CD14-positive monocyte (primary cell): ENCODE measurements around the gene LEPR. TPM values are rescaled to one million over a fixed set of nuclear protein-coding genes. Genes with fewer than 3 reads are reported as not detected.

ENCODE experiments used
- DNase-seq, 3 donors: peaks; one replicate each; pipeline ENCODE4 v3.0.0-alpha.2; 2011 to 2022
- H2AFZ ChIP-seq: 2 replicates; pipeline ENCODE4 v1.6.0; 2012; ENCODE audit warnings: mild to moderate bottlenecking, low read depth, low read length, inconsistent platforms; ENCODE audit not compliant: insufficient read depth, poor library complexity, severe bottlenecking
- H3K27ac ChIP-seq, 2 donors: 1 replicate in 1 of 2; 2 replicates in 1 of 2; pipeline ENCODE4 v1.5.1; 2012 to 2013; ENCODE audit warnings: low read length in 2 of 2, control low read depth in 1 of 2, inconsistent platforms in 1 of 2, low read depth in 1 of 2, mild to moderate bottlenecking in 1 of 2
- H3K27me3 ChIP-seq, 2 donors: one replicate each; pipeline versions ENCODE4 v1.6.0 to v1.6.1; 2011 to 2013; ENCODE audit warnings: low read length in 2 of 2; ENCODE audit not compliant: control insufficient read depth in 2 of 2, insufficient read depth in 2 of 2
- H3K36me3 ChIP-seq, 2 donors: replicated peaks in 1 of 2; 1 replicate in 1 of 2; 2 replicates in 1 of 2; pipeline versions ENCODE4 v1.5.1 to v1.6.1; 2012 to 2013; ENCODE audit warnings: low read length in 2 of 2, control low read depth in 1 of 2, inconsistent platforms in 1 of 2, mild to moderate bottlenecking in 1 of 2; ENCODE audit not compliant: insufficient read depth in 2 of 2, control insufficient read depth in 1 of 2
- H3K4me1 ChIP-seq, 2 donors: 1 replicate in 1 of 2; 2 replicates in 1 of 2; pipeline versions ENCODE4 v1.5.1 to v1.6.1; 2012 to 2013; ENCODE audit warnings: low read length in 2 of 2, control low read depth in 1 of 2, inconsistent platforms in 1 of 2, mild to moderate bottlenecking in 1 of 2, moderate library complexity in 1 of 2; ENCODE audit not compliant: insufficient read depth in 2 of 2, control insufficient read depth in 1 of 2
- H3K4me2 ChIP-seq: replicated peaks from 2 replicates; pipeline ENCODE3; 2012; ENCODE audit warnings: low read length, moderate library complexity, mild to moderate bottlenecking; ENCODE audit not compliant: poor library complexity, severe bottlenecking; ENCODE audit errors: extremely low read depth
- H3K4me3 ChIP-seq, 3 experiments: fragments of 200-600 bp in 1 of 3; sonication (generic) in 1 of 3; replicated peaks in 1 of 3; 1 replicate in 2 of 3; 2 replicates in 1 of 3; pipeline ENCODE4 v1.5.1; 2011 to 2013; ENCODE audit warnings: low read length in 3 of 3, mild to moderate bottlenecking in 3 of 3, control low read depth in 2 of 3, low read depth in 2 of 3, inconsistent platforms in 1 of 3, moderate library complexity in 1 of 3
- H3K79me2 ChIP-seq: 2 replicates; pipeline ENCODE4 v1.6.0; 2012; ENCODE audit warnings: mild to moderate bottlenecking, control low read depth, inconsistent platforms, low read length, moderate library complexity; ENCODE audit not compliant: insufficient read depth
- H3K9ac ChIP-seq: 2 replicates; pipeline ENCODE4 v1.6.0; 2017; ENCODE audit warnings: low read length, mild to moderate bottlenecking; ENCODE audit not compliant: insufficient read depth, poor library complexity, severe bottlenecking
- H3K9me3 ChIP-seq, 2 donors: replicated peaks in 1 of 2; 1 replicate in 1 of 2; 2 replicates in 1 of 2; pipeline versions ENCODE4 v1.5.1 to v1.6.1; 2012 to 2013; ENCODE audit warnings: low read length in 2 of 2, control low read depth in 1 of 2; ENCODE audit not compliant: control insufficient read depth in 1 of 2, insufficient read depth in 1 of 2
- H4K20me1 ChIP-seq: 2 replicates; pipeline ENCODE4 v1.6.0; 2012; ENCODE audit warnings: mild to moderate bottlenecking, low read length, control low read depth, moderate library complexity; ENCODE audit not compliant: insufficient read depth
- H3K27ac Mint-ChIP-seq, 7 donors: one replicate each; pipeline ENCODE4 v1.8.0; 2020; ENCODE audit warnings: mild to moderate bottlenecking in 7 of 7, mixed read lengths in 7 of 7, moderate library complexity in 6 of 7, inconsistent platforms in 2 of 7
- H3K27me3 Mint-ChIP-seq, 3 donors: one replicate each; pipeline ENCODE4 v1.8.0; 2021 to 2022; ENCODE audit warnings: low read depth in 3 of 3, mild to moderate bottlenecking in 3 of 3, mixed read lengths in 3 of 3, moderate library complexity in 3 of 3, inconsistent platforms in 1 of 3
- H3K36me3 Mint-ChIP-seq, 2 donors: one replicate each; pipeline ENCODE4 v1.8.0; 2020; ENCODE audit warnings: mixed read lengths in 2 of 2, inconsistent platforms in 1 of 2, mild to moderate bottlenecking in 1 of 2
- H3K4me1 Mint-ChIP-seq: one replicate; pipeline ENCODE4 v1.8.0; 2020; ENCODE audit warnings: mild to moderate bottlenecking, mixed read lengths
- H3K4me3 Mint-ChIP-seq, 2 donors: one replicate each; pipeline ENCODE4 v1.8.0; 2020; ENCODE audit warnings: mild to moderate bottlenecking in 2 of 2, mixed read lengths in 2 of 2, moderate library complexity in 1 of 2
- H3K9me3 Mint-ChIP-seq, 7 donors: one replicate each; pipeline ENCODE4 v1.8.0; 2020 to 2022; ENCODE audit warnings: mixed read lengths in 7 of 7, mild to moderate bottlenecking in 6 of 7, moderate library complexity in 6 of 7, inconsistent platforms in 2 of 7
- WGBS: methylation state at CpG from one replicate; pipeline ENCODE4 v1.1.5; 2013; ENCODE audit warnings: missing lambda C conversion rate; ENCODE audit not compliant: insufficient coverage; 5-methylcytosine and 5-hydroxymethylcytosine counted together
- intact Hi-C, 2 donors: fragments of 100-400 bp; cut with micrococcal nuclease; formaldehyde crosslinking; loops; one replicate each; pipeline versions ENCODE4 v1.15.0 to v1.15.1; 2023
- polyA plus RNA-seq, 3 donors: library from polyadenylated mRNA; depleted of rRNA in 1 of 3; unstranded in 2 of 3; stranded (reverse) in 1 of 3; fragments of 300-500 nt in 2 of 3; fragments of >200 nt in 1 of 3; fragmentation: Illumina TruSeq in 2 of 3; gene quantifications; 1 replicate in 2 of 3; 2 replicates in 1 of 3; pipeline ENCODE4 v1.2.3, GENCODE V29; 2012 to 2021
- TF ChIP-seq, protein P1 (sequence below): fragments of 200-600 bp; IDR thresholded peaks from one replicate; pipeline ENCODE4 v1.8.0; 2022; ENCODE audit warnings: antibody characterized with exemption, mild to moderate bottlenecking

LEPR gene
- polyA plus RNA-seq, 3 donors, result 0.85 to 3.0 (median 1.0) TPM

DNA sequence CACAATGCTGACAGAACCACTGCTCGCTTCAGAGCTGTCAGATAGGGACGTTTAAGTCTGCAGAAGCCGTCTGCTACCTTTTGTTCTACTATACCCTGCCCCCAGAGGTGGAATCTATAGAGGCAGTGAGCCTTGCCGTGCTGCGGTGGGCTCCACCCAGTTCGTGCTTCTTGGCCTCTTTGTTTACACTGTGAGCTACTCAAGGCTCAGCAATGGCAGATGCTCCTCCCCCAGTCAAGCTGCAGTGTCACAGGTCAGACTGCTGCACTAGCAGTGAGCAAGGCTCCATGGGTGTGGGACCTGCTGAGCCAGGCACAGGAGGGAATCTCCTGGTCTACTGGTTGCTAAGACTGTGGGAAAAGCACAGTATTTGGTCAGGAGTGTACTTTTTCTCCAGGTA, 47.1 kb downstream of the LEPR start:
- intact Hi-C loops, result no loop called here

DNA sequence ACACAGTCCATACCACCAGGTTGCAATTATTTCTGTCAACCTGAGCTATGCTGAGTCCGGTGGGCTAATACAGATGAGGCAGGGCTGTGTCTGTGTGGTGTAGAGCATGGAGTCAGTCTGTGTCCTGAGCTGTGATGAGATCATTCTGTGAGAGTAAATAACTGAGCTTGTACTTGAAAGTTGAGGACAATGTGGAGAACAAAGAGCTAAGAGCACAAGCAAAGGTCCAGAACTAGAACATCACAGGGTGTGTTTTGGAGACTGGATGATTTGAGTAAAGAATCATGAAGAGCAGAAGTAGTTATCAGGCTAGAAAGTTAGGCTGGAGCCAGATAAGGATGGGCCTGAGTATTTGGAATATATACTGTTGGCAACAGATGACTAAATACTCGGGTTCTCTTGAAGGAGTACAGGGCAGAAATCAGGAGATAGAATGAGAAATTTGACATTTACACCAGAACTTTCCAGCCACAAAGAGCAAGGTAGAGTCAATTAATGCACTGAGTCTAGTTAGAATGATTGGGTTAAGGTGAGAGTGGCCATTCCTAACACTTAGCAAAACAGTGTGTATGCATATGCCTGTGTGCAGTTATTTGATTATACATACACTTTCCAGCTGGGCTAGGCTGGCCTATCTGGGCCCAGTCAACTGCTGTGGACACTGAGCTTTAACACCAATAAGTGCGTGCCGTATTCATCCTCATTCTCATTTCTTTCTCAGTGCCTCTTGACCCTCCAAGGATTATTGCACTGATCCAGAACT, 48.8 kb downstream of the LEPR start:
- intact Hi-C loops, result no loop called here
- Histone ChIP-seq H3K27me3 (no peaks in the 10 kb centered on the region), H4K20me1 (no peaks in the 10 kb centered on the region), H2AFZ (no peak overlapping the region), H3K27ac (no peak overlapping the region), H3K36me3 (no peaks in the 10 kb centered on the region), H3K4me2 (no peak overlapping the region), H3K9ac (no peak overlapping the region), H3K79me2 (no peaks in the 10 kb centered on the region), H3K4me1 (no peaks in the 10 kb centered on the region), H3K4me3 (no peak overlapping the region), H3K9me3 (no peaks in the 10 kb centered on the region)
- TF ChIP-seq, protein P1, sequence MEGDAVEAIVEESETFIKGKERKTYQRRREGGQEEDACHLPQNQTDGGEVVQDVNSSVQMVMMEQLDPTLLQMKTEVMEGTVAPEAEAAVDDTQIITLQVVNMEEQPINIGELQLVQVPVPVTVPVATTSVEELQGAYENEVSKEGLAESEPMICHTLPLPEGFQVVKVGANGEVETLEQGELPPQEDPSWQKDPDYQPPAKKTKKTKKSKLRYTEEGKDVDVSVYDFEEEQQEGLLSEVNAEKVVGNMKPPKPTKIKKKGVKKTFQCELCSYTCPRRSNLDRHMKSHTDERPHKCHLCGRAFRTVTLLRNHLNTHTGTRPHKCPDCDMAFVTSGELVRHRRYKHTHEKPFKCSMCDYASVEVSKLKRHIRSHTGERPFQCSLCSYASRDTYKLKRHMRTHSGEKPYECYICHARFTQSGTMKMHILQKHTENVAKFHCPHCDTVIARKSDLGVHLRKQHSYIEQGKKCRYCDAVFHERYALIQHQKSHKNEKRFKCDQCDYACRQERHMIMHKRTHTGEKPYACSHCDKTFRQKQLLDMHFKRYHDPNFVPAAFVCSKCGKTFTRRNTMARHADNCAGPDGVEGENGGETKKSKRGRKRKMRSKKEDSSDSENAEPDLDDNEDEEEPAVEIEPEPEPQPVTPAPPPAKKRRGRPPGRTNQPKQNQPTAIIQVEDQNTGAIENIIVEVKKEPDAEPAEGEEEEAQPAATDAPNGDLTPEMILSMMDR, result no peak
- Mint-ChIP-seq H3K27me3 (no peaks in the 10 kb centered on the region), H3K4me1 (no peaks in the 10 kb centered on the region), H3K27ac (no peak overlapping the region), H3K36me3 (no peaks in the 10 kb centered on the region), H3K9me3 (peaks cover 2 to 11% (median 6%) of the 10 kb centered on the region in 7 donors), H3K4me3 (no peak overlapping the region)
- DNase-seq, result no peak
- 50% methylated on average over 2 of the region's 4 CpGs for WGBS

More for the DNA sequence above, 47.1 kb downstream of the LEPR start:
- no peak overlapping the region for H3K9ac ChIP-seq
- Mint-ChIP-seq H3K27me3 (no peaks in the 10 kb centered on the region), H3K4me1 (no peaks in the 10 kb centered on the region), H3K36me3 (no peaks in the 10 kb centered on the region), H3K4me3 (no peak overlapping the region), H3K9me3 (peaks cover 2 to 17% (median 6%) of the 10 kb centered on the region in 7 donors), H3K27ac (no peak overlapping the region)
- H2AFZ ChIP-seq, result no peak overlapping the region
- H3K4me1 ChIP-seq, result no peaks in the 10 kb centered on the region
- no peaks in the 10 kb centered on the region for H3K79me2 ChIP-seq
- no peaks in the 10 kb centered on the region for H3K27me3 ChIP-seq
- TF ChIP-seq, protein P1, result no peak
- H3K36me3 ChIP-seq, result no peaks in the 10 kb centered on the region
- no peak overlapping the region for H3K4me3 ChIP-seq
- no peaks in the 10 kb centered on the region for H3K9me3 ChIP-seq
- no peaks in the 10 kb centered on the region for H4K20me1 ChIP-seq
- DNase-seq, result no peak
- 98% methylated on average over 6 of the region's 6 CpGs for WGBS
- H3K4me2 ChIP-seq, result no peak overlapping the region
- H3K27ac ChIP-seq, result no peak overlapping the region
